ENCODE data around the gene SPRR5. TPM values are rescaled to one million over a fixed set of nuclear protein-coding genes. Genes with fewer than 3 reads are reported as not detected.

Gene SPRR5
- total and polyA plus RNA-seq, 11 donors, result not detected

DNA sequence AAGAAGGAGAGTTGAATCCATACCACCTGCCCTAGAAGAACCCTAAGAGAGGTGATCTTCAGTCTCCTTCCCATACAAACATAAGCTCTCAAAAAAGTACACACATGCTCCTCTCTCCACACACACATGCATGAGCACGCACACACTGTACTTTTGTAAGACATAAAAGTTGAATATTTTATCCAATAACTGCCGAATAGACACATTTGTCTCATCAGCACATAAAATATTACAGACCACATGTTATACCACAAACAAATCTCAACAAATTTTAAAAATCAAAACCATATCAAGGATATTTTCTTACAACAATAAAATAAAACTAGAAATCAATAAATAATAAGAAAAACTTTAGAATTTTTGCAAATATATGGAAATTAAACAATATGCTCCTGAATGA is 39.6 kb downstream of the SPRR5 start:
- no peaks in the 10 kb centered on the region for H3K4me1 ChIP-seq
- H3K27ac ChIP-seq, result no peak overlapping the region
- no peak overlapping the region for H3K4me3 ChIP-seq
- peaks cover 0 to 10% (median 0%) of the 10 kb centered on the region in 9 donors for H3K27me3 ChIP-seq
- no peak for DNase-seq
- no peaks in the 10 kb centered on the region for H3K36me3 ChIP-seq
- H3K9me3 ChIP-seq, result no peaks in the 10 kb centered on the region
- TF ChIP-seq, protein P1, sequence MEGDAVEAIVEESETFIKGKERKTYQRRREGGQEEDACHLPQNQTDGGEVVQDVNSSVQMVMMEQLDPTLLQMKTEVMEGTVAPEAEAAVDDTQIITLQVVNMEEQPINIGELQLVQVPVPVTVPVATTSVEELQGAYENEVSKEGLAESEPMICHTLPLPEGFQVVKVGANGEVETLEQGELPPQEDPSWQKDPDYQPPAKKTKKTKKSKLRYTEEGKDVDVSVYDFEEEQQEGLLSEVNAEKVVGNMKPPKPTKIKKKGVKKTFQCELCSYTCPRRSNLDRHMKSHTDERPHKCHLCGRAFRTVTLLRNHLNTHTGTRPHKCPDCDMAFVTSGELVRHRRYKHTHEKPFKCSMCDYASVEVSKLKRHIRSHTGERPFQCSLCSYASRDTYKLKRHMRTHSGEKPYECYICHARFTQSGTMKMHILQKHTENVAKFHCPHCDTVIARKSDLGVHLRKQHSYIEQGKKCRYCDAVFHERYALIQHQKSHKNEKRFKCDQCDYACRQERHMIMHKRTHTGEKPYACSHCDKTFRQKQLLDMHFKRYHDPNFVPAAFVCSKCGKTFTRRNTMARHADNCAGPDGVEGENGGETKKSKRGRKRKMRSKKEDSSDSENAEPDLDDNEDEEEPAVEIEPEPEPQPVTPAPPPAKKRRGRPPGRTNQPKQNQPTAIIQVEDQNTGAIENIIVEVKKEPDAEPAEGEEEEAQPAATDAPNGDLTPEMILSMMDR (IDR thresholded peaks at IDR 0.05), result no peak
- no peak for TF ChIP-seq POLR2A (IDR thresholded peaks at IDR 0.05)
- intact Hi-C loops (cut with DNase I), result no loop called here
- 79 to 88% (median 84%) methylated on average over 2 of the region's 2 CpGs for whole genome bisulfite sequencing, 4 donors
- ATAC-seq, result no peak

DNA sequence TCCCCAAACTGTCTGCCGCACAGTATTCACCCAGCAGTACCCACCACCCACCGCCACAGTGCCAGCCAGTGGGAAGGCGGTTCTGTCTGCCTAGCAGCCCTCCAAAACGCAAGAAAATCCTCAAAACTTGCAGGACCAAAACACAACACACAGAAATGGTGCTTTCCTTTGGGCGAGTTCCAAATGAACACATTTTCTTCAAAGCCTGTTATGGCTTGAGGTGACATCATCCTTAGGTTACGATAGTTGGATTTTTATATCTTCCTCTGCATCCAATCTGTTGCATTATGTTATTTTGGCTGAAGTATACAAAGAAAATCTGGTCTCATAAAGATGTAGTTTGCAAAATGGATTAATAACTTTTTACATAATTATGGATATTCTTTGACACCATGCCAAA is 46.2 kb downstream of the SPRR5 start:
- no peak for TF ChIP-seq POLR2A (IDR thresholded peaks at IDR 0.05)
- TF ChIP-seq, protein P1 (IDR thresholded peaks at IDR 0.05), result no peak
- DNase-seq (no peak), ATAC-seq (no peak)
- H3K4me3 ChIP-seq, result no peak overlapping the region
- H3K27me3 ChIP-seq, result peaks cover 0 to 6% (median 0%) of the 10 kb centered on the region in 9 donors
- H3K9me3 ChIP-seq, result peaks cover 0 to 14% (median 0%) of the 10 kb centered on the region in 12 donors
- no peaks in the 10 kb centered on the region for H3K4me1 ChIP-seq
- H3K36me3 ChIP-seq, result no peaks in the 10 kb centered on the region
- H3K27ac ChIP-seq, result no peak overlapping the region
- intact Hi-C loops (cut with DNase I), result no loop called here
- WGBS, 4 donors, result 69 to 72% (median 69%) methylated on average over 4 to 6 of the region's 6 CpGs

DNA sequence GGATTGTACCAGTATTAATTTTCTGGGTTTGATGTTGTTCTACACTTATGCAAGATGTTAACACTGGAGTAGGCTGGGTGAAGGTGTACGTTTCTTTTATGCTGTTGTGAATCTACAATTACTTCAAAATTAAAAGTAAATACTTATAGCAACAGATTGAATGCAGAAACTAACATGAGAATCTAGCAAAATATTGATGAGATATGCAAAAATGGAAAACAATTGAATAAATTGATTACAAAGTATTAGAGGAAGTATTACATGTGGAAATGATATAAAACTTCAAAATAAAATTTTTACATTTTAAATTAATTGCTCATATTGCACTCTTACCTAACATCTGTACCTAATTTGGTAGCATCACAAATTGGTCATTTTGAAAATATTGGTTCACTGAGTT is 48.8 kb downstream of the SPRR5 start:
- no peak for ATAC-seq
- intact Hi-C loops (cut with DNase I), result no loop called here

DNA sequence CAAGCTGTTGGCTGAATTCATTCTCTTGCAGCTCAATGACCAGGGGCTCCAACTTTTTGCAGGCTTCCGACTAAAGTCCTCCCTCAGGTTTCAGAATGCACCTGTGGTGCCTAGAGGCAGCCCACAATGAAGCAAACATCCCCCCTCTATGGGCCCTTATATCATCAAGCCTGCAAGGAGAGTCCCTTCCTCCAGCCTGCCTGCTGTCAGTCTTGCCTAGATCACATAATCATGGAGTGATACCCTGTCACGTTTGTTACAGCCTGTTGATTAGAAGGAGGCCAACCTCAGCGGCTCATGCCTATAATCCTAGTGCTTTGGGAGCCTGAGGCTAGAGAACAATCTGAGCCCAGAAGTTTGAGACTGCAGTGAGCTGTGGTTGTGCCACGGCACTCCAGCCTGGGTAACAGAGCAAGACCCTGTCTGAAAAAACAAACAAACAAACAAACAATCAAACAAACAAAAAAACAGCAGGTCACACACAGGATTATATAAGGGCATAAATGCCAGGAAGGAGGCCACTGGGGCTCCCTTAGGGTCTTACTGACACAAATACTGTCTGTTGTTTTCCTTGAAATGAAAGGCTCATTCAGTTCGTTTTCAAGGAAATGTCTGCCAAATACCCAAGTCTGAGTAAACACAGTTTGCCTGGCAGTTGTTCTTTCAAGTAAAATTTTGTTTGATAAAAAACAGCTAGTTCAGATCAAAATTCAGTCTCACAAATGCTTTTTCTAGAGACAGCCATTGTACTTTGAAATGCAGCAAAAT is 49.8 kb downstream of the SPRR5 start:
- DNase-seq (no peak), ATAC-seq (no peak)
- Histone ChIP-seq H3K36me3 (no peaks in the 10 kb centered on the region), H3K27ac (no peak overlapping the region), H3K27me3 (peaks cover 0 to 6% (median 0%) of the 10 kb centered on the region in 9 donors), H3K4me1 (no peaks in the 10 kb centered on the region), H3K4me3 (no peak overlapping the region), H3K9me3 (peaks cover 0 to 14% (median 0%) of the 10 kb centered on the region in 12 donors)
- TF ChIP-seq, protein P1 (IDR thresholded peaks at IDR 0.05), result no peak
- no peak for TF ChIP-seq POLR2A (IDR thresholded peaks at IDR 0.05)
- intact Hi-C loops (cut with DNase I), result no loop called here
- WGBS, 4 donors, result 16 to 30% (median 22%) methylated on average over 5 of the region's 5 CpGs

More for the DNA sequence above, 48.8 kb downstream of the SPRR5 start:
- TF ChIP-seq, protein P1 (IDR thresholded peaks at IDR 0.05), result no peak
- TF ChIP-seq POLR2A (IDR thresholded peaks at IDR 0.05), result no peak
- H3K4me3 ChIP-seq, result no peak overlapping the region
- peaks cover 0 to 6% (median 0%) of the 10 kb centered on the region in 9 donors for H3K27me3 ChIP-seq
- DNase-seq, result no peak
- WGBS, 4 donors, result 20 to 45% (median 42%) methylated on average over 1 of the region's 1 CpG
- H3K36me3 ChIP-seq, result no peaks in the 10 kb centered on the region
- H3K4me1 ChIP-seq, result no peaks in the 10 kb centered on the region
- H3K9me3 ChIP-seq, result peaks cover 0 to 14% (median 0%) of the 10 kb centered on the region in 12 donors
- no peak overlapping the region for H3K27ac ChIP-seq

Measured in heart left ventricle (tissue), 16 donors.